GM23338 (cell line): ENCODE data around the gene ST6GALNAC3. TPM values are rescaled to one million over a fixed set of nuclear protein-coding genes. Genes with fewer than 3 reads are reported as not detected.

Experiments
- ATAC-seq: fragments of 200-7000 bp; cut with Tn5 transposase; 3 replicates; pipeline ENCODE4 v1.9.1; 2020
- DNase-seq: peaks from one replicate; pipeline ENCODE4 v3.0.0-alpha.2; 2015; ENCODE audit warnings: low spot score
- H2AFZ ChIP-seq: fragments of 200-600 bp; sonication (generic); 2 replicates; pipeline ENCODE4 v1.8.0; 2016; ENCODE audit warnings: antibody characterized with exemption, mild to moderate bottlenecking, moderate library complexity
- H3F3A ChIP-seq: fragments of 200-600 bp; sonication (generic); replicated peaks from 2 replicates; pipeline ENCODE4 v1.8.0; 2017; ENCODE audit warnings: antibody characterized with exemption, mixed run types, low read depth
- H3K27ac ChIP-seq: fragments of 200-600 bp; sonication (generic); 2 replicates; pipeline ENCODE4 v1.6.1; 2016; ENCODE audit warnings: low read depth
- H3K27me3 ChIP-seq: fragments of 200-600 bp; sonication (generic); 2 replicates; pipeline ENCODE4 v1.8.0; 2016; ENCODE audit warnings: mild to moderate bottlenecking, mixed run types, moderate library complexity; ENCODE audit not compliant: insufficient read depth
- H3K36me3 ChIP-seq: fragments of 200-600 bp; sonication (generic); 2 replicates; pipeline ENCODE4 v1.8.0; 2016; ENCODE audit warnings: mild to moderate bottlenecking; ENCODE audit not compliant: insufficient read depth
- H3K4me1 ChIP-seq: fragments of 200-600 bp; sonication (generic); 2 replicates; pipeline ENCODE4 v1.8.0; 2016; ENCODE audit warnings: mild to moderate bottlenecking, moderate library complexity; ENCODE audit not compliant: insufficient read depth
- H3K4me2 ChIP-seq: fragments of 200-600 bp; sonication (generic); 2 replicates; pipeline ENCODE4 v1.7.1; 2017; ENCODE audit warnings: mixed run types
- H3K4me3 ChIP-seq: fragments of 200-600 bp; sonication (generic); 2 replicates; pipeline ENCODE4 v1.6.1; 2016; ENCODE audit warnings: mixed run types
- H3K79me2 ChIP-seq: fragments of 200-600 bp; sonication (generic); replicated peaks from 2 replicates; pipeline ENCODE4 v1.8.0; 2017; ENCODE audit warnings: mild to moderate bottlenecking; ENCODE audit not compliant: insufficient read depth
- H3K9me2 ChIP-seq: fragments of 200-600 bp; sonication (generic); 2 replicates; pipeline ENCODE4 v1.8.0; 2017; ENCODE audit not compliant: insufficient read depth
- H4K20me1 ChIP-seq: fragments of 200-600 bp; sonication (generic); replicated peaks from 2 replicates; pipeline ENCODE4 v1.8.0; 2017; ENCODE audit warnings: mild to moderate bottlenecking; ENCODE audit not compliant: insufficient read depth
- H3K27ac Mint-ChIP-seq: 2 replicates; pipeline ENCODE4 v1.8.0; 2020; ENCODE audit warnings: inconsistent platforms, mild to moderate bottlenecking, moderate library complexity, mixed read lengths
- H3K27me3 Mint-ChIP-seq: 3 replicates; pipeline ENCODE4 v1.8.0; 2022; ENCODE audit warnings: low read depth, mild to moderate bottlenecking, moderate library complexity, mixed read lengths, inconsistent platforms; ENCODE audit not compliant: insufficient read depth, poor library complexity
- H3K36me3 Mint-ChIP-seq: 3 replicates; pipeline ENCODE4 v1.8.0; 2021; ENCODE audit warnings: low read depth, mild to moderate bottlenecking, inconsistent platforms, moderate library complexity, mixed read lengths
- H3K4me1 Mint-ChIP-seq: 3 replicates; pipeline ENCODE4 v1.8.0; 2020; ENCODE audit warnings: mild to moderate bottlenecking, inconsistent platforms, mixed read lengths
- H3K4me3 Mint-ChIP-seq: 3 replicates; pipeline ENCODE4 v1.8.0; 2021; ENCODE audit warnings: moderate library complexity, mild to moderate bottlenecking, inconsistent platforms, mixed read lengths
- H3K9me3 Mint-ChIP-seq: 3 replicates; pipeline ENCODE4 v1.8.0; 2020; ENCODE audit warnings: moderate library complexity, mild to moderate bottlenecking, inconsistent platforms, mixed read lengths
- CREB1 ChIP-seq: fragments of 250-450 bp; sonication (Bioruptor Pico); IDR thresholded peaks from 2 replicates; pipeline ENCODE4 v1.5.0; 2020; ENCODE audit warnings: low read depth, mild to moderate bottlenecking, moderate library complexity
- CTCF ChIP-seq, 2 experiments: fragments of 200-600 bp in 1 of 2; sonication (generic) in 1 of 2; conservative IDR thresholded peaks; 2 replicates each; pipeline versions ENCODE4 v1.5.1 to v1.6.1; 2016 to 2017; ENCODE audit warnings: antibody characterized with exemption in 2 of 2, low read depth in 2 of 2, mild to moderate bottlenecking in 2 of 2, moderate library complexity in 1 of 2
- ETS1 ChIP-seq: IDR thresholded peaks from 2 replicates; pipeline ENCODE4 v1.6.1; 2016; ENCODE audit warnings: antibody characterized with exemption
- EZH2 ChIP-seq: fragments of 200-600 bp; sonication (generic); IDR thresholded peaks from one replicate; pipeline ENCODE4 v1.8.0; 2017; ENCODE audit warnings: antibody characterized with exemption, mild to moderate bottlenecking, low read depth; ENCODE audit not compliant: unreplicated experiment
- EZH2phosphoT487 ChIP-seq: fragments of 200-600 bp; sonication (generic); IDR thresholded peaks from one replicate; pipeline ENCODE4 v1.8.1; 2018; ENCODE audit warnings: antibody characterized with exemption; ENCODE audit not compliant: unreplicated experiment
- JUNB ChIP-seq: IDR thresholded peaks from one replicate; pipeline ENCODE4 v1.6.1; 2016; ENCODE audit warnings: antibody characterized with exemption; ENCODE audit not compliant: unreplicated experiment
- NANOG ChIP-seq: IDR thresholded peaks from 2 replicates; pipeline ENCODE4 v1.6.1; 2016; ENCODE audit warnings: antibody characterized with exemption, borderline replicate concordance
- POLR2AphosphoS5 ChIP-seq: IDR thresholded peaks from 2 replicates; pipeline ENCODE4 v1.6.1; 2016; ENCODE audit warnings: antibody characterized with exemption, low read depth
- STAT1 ChIP-seq: IDR thresholded peaks from one replicate; pipeline ENCODE4 v1.6.1; 2016; ENCODE audit warnings: antibody characterized with exemption; ENCODE audit not compliant: unreplicated experiment
- ZNF114 ChIP-seq: fragments of 250-450 bp; sonication (Bioruptor Pico); IDR thresholded peaks from 2 replicates; pipeline ENCODE4 v1.5.0; 2020; ENCODE audit warnings: mild to moderate bottlenecking, moderate library complexity
- ZNF331 ChIP-seq: fragments of 250-450 bp; sonication (Bioruptor Pico); IDR thresholded peaks from 2 replicates; pipeline ENCODE4 v1.5.0; 2020; ENCODE audit warnings: low read depth, mild to moderate bottlenecking, moderate library complexity
- polyA plus RNA-seq: library from polyadenylated mRNA; unstranded; fragments of >200 nt; fragmentation: Nextera tagmentation; extraction: Ambion mirVana; gene quantifications from 2 replicates; pipeline ENCODE4 v1.2.1, GENCODE V29; 2016
- total RNA-seq: library from RNA; depleted of rRNA; stranded (reverse); fragments of >200 nt; shearing (Covaris generic); gene quantifications from 2 replicates; pipeline ENCODE4 v1.2.3, GENCODE V29; 2014
- TF ChIP-seq, protein P1 (sequence below): IDR thresholded peaks from one replicate; pipeline ENCODE4 v1.6.1; 2018; ENCODE audit warnings: antibody characterized with exemption; ENCODE audit not compliant: unreplicated experiment
- TF ChIP-seq, protein P2 (sequence below): fragments of 250-450 bp; sonication (Bioruptor Pico); IDR thresholded peaks from 2 replicates; pipeline ENCODE4 v1.5.0; 2020; ENCODE audit warnings: mild to moderate bottlenecking, moderate library complexity

The ST6GALNAC3 gene
- total and polyA plus RNA-seq, 2 experiments from 2014 or later: 4.7 to 11.6 TPM

GRCh38 chr1:76142771-76143540 is 68.4 kb downstream of the ST6GALNAC3 start:
- H3K36me3 ChIP-seq: no peaks in the 10 kb centered on the region
- no peaks in the 10 kb centered on the region for H3K9me3 Mint-ChIP-seq
- H3K36me3 Mint-ChIP-seq: no peaks in the 10 kb centered on the region
- DNase-seq (no peak), ATAC-seq (no peak)
- H3K4me1 ChIP-seq: peaks cover 23% of the 10 kb centered on the region
- no peaks in the 10 kb centered on the region for H3K27me3 ChIP-seq
- H3K4me1 Mint-ChIP-seq: peaks cover 34% of the 10 kb centered on the region
- H3K4me3 ChIP-seq: no peak overlapping the region
- peaks cover 4% of the 10 kb centered on the region for H3K27me3 Mint-ChIP-seq
- no peak overlapping the region for H3K4me2 ChIP-seq
- no peak overlapping the region for H3K27ac ChIP-seq
- no peaks in the 10 kb centered on the region; the same call in 1 of the 2 replicates for H3K9me2 ChIP-seq
- TF ChIP-seq STAT1: no peak
- TF ChIP-seq POLR2AphosphoS5: no peak
- no peak for TF ChIP-seq NANOG
- no peak for TF ChIP-seq CREB1
- TF ChIP-seq, protein P1, sequence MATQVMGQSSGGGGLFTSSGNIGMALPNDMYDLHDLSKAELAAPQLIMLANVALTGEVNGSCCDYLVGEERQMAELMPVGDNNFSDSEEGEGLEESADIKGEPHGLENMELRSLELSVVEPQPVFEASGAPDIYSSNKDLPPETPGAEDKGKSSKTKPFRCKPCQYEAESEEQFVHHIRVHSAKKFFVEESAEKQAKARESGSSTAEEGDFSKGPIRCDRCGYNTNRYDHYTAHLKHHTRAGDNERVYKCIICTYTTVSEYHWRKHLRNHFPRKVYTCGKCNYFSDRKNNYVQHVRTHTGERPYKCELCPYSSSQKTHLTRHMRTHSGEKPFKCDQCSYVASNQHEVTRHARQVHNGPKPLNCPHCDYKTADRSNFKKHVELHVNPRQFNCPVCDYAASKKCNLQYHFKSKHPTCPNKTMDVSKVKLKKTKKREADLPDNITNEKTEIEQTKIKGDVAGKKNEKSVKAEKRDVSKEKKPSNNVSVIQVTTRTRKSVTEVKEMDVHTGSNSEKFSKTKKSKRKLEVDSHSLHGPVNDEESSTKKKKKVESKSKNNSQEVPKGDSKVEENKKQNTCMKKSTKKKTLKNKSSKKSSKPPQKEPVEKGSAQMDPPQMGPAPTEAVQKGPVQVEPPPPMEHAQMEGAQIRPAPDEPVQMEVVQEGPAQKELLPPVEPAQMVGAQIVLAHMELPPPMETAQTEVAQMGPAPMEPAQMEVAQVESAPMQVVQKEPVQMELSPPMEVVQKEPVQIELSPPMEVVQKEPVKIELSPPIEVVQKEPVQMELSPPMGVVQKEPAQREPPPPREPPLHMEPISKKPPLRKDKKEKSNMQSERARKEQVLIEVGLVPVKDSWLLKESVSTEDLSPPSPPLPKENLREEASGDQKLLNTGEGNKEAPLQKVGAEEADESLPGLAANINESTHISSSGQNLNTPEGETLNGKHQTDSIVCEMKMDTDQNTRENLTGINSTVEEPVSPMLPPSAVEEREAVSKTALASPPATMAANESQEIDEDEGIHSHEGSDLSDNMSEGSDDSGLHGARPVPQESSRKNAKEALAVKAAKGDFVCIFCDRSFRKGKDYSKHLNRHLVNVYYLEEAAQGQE: no peak
- TF ChIP-seq, protein P2, sequence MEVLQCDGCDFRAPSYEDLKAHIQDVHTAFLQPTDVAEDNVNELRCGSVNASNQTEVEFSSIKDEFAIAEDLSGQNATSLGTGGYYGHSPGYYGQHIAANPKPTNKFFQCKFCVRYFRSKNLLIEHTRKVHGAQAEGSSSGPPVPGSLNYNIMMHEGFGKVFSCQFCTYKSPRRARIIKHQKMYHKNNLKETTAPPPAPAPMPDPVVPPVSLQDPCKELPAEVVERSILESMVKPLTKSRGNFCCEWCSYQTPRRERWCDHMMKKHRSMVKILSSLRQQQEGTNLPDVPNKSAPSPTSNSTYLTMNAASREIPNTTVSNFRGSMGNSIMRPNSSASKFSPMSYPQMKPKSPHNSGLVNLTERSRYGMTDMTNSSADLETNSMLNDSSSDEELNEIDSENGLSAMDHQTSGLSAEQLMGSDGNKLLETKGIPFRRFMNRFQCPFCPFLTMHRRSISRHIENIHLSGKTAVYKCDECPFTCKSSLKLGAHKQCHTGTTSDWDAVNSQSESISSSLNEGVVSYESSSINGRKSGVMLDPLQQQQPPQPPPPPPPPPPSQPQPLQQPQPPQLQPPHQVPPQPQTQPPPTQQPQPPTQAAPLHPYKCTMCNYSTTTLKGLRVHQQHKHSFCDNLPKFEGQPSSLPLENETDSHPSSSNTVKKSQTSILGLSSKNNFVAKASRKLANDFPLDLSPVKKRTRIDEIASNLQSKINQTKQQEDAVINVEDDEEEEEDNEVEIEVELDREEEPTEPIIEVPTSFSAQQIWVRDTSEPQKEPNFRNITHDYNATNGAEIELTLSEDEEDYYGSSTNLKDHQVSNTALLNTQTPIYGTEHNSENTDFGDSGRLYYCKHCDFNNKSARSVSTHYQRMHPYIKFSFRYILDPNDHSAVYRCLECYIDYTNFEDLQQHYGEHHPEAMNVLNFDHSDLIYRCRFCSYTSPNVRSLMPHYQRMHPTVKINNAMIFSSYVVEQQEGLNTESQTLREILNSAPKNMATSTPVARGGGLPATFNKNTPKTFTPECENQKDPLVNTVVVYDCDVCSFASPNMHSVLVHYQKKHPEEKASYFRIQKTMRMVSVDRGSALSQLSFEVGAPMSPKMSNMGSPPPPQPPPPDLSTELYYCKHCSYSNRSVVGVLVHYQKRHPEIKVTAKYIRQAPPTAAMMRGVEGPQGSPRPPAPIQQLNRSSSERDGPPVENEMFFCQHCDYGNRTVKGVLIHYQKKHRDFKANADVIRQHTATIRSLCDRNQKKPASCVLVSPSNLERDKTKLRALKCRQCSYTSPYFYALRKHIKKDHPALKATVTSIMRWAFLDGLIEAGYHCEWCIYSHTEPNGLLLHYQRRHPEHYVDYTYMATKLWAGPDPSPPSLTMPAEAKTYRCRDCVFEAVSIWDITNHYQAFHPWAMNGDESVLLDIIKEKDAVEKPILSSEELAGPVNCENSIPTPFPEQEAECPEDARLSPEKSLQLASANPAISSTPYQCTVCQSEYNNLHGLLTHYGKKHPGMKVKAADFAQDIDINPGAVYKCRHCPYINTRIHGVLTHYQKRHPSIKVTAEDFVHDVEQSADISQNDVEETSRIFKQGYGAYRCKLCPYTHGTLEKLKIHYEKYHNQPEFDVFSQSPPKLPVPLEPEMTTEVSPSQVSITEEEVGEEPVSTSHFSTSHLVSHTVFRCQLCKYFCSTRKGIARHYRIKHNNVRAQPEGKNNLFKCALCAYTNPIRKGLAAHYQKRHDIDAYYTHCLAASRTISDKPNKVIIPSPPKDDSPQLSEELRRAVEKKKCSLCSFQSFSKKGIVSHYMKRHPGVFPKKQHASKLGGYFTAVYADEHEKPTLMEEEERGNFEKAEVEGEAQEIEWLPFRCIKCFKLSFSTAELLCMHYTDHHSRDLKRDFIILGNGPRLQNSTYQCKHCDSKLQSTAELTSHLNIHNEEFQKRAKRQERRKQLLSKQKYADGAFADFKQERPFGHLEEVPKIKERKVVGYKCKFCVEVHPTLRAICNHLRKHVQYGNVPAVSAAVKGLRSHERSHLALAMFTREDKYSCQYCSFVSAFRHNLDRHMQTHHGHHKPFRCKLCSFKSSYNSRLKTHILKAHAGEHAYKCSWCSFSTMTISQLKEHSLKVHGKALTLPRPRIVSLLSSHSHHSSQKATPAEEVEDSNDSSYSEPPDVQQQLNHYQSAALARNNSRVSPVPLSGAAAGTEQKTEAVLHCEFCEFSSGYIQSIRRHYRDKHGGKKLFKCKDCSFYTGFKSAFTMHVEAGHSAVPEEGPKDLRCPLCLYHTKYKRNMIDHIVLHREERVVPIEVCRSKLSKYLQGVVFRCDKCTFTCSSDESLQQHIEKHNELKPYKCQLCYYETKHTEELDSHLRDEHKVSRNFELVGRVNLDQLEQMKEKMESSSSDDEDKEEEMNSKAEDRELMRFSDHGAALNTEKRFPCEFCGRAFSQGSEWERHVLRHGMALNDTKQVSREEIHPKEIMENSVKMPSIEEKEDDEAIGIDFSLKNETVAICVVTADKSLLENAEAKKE (CRISPR knock-in tag): no peak
- no peak for TF ChIP-seq JUNB
- no peak for TF ChIP-seq CTCF (conservative IDR thresholded peaks at IDR 0.05; ENCODE audit: low read depth in 2 of 2)
- TF ChIP-seq ETS1: no peak
- no peak for TF ChIP-seq ZNF331
- no peak for TF ChIP-seq ZNF114
- TF ChIP-seq EZH2: no peak
- TF ChIP-seq EZH2phosphoT487: no peak
- H4K20me1 ChIP-seq: no peaks in the 10 kb centered on the region
- H3K79me2 ChIP-seq: no peaks in the 10 kb centered on the region
- H2AFZ ChIP-seq: no peak overlapping the region
- H3K27ac Mint-ChIP-seq: no peak overlapping the region
- no peaks in the 10 kb centered on the region; the same call in 1 of the 2 replicates for H3F3A ChIP-seq
- no peak overlapping the region for H3K4me3 Mint-ChIP-seq
